ENCODE results near the gene SETBP1. TPM values are rescaled to one million over a fixed set of nuclear protein-coding genes. Genes with fewer than 3 reads are reported as not detected.

Gene SETBP1
- total RNA-seq, 1 donor from 2014 or later: 131 TPM

DNA sequence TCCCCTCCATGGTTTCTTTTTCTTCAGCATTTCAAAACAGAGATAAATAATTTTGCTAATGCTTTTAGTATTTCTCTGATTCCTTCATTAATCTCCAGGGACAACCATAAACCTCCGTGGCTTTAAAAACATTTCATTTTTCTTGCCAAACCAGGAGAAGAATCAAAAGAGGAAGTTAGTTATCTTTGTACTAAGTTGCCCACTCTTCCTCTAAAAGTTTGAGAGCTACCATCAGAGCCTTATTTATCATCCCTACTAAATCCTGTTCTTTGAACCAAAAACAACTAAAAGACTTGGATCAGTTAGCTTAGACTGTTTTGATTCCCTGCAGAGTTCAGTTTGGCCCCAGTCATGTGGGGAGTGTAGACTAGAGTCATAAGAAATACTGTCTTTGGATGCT lies 208.4 kb downstream of the SETBP1 start:
- H3K4me1 Mint-ChIP-seq (ENCODE audit: unreplicated experiment): peaks cover 18% of the 10 kb centered on the region
- no peak overlapping the region for H3K27ac Mint-ChIP-seq (ENCODE audit: unreplicated experiment)
- no peak for DNase-seq (ENCODE audit: low spot score)
- H3K27me3 Mint-ChIP-seq (ENCODE audit: unreplicated experiment): peaks cover 4% of the 10 kb centered on the region
- TF ChIP-seq, protein P1, sequence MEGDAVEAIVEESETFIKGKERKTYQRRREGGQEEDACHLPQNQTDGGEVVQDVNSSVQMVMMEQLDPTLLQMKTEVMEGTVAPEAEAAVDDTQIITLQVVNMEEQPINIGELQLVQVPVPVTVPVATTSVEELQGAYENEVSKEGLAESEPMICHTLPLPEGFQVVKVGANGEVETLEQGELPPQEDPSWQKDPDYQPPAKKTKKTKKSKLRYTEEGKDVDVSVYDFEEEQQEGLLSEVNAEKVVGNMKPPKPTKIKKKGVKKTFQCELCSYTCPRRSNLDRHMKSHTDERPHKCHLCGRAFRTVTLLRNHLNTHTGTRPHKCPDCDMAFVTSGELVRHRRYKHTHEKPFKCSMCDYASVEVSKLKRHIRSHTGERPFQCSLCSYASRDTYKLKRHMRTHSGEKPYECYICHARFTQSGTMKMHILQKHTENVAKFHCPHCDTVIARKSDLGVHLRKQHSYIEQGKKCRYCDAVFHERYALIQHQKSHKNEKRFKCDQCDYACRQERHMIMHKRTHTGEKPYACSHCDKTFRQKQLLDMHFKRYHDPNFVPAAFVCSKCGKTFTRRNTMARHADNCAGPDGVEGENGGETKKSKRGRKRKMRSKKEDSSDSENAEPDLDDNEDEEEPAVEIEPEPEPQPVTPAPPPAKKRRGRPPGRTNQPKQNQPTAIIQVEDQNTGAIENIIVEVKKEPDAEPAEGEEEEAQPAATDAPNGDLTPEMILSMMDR (IDR thresholded peaks at IDR 0.05; ENCODE audit: unreplicated experiment): no peak
- no peaks in the 10 kb centered on the region for H3K9me3 Mint-ChIP-seq (ENCODE audit: unreplicated experiment)
- peaks cover 28% of the 10 kb centered on the region for H3K36me3 Mint-ChIP-seq (ENCODE audit: low read depth, unreplicated experiment)
- H3K4me3 Mint-ChIP-seq (ENCODE audit: unreplicated experiment): no peak overlapping the region

DNA sequence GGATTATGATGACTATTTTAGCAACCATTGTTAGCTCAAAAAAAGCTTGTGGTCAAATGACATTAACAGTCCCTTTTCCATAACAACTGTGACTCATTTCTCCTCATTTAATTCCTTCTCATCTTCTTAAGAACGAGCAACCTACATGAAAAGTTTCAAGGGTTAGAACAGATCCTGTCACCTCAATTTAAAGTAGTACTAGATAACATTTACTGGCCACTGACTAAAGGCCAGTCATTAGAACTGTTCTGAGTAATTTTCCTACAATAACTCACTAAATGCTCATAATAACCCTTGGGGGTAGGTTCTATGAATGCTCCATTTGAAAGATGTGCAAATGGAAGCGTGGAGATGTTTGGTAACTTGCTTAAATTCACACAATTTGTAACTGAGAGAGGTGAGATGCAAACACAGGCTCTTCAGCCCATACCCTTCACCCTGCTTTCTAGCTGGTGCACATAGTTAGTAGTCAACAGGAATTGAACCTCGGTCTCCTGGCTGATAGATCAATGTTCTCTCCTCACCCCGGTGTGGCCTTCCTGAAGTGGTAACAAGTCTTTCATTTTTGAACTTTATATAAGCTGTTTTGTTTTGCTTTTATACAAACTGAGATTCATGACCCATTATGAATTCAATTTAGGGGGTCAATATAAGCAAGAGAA lies 212.5 kb downstream of the SETBP1 start:
- Mint-ChIP-seq H3K4me1 (ENCODE audit: unreplicated experiment) (peaks cover 37% of the 10 kb centered on the region), H3K27me3 (ENCODE audit: unreplicated experiment) (peaks cover 9% of the 10 kb centered on the region), H3K4me3 (ENCODE audit: unreplicated experiment) (no peak overlapping the region), H3K9me3 (ENCODE audit: unreplicated experiment) (no peaks in the 10 kb centered on the region), H3K36me3 (ENCODE audit: low read depth, unreplicated experiment) (peaks cover 31% of the 10 kb centered on the region), H3K27ac (ENCODE audit: unreplicated experiment) (no peak overlapping the region)
- TF ChIP-seq, protein P1 (IDR thresholded peaks at IDR 0.05; ENCODE audit: unreplicated experiment): no peak
- DNase-seq (ENCODE audit: low spot score): no peak

DNA sequence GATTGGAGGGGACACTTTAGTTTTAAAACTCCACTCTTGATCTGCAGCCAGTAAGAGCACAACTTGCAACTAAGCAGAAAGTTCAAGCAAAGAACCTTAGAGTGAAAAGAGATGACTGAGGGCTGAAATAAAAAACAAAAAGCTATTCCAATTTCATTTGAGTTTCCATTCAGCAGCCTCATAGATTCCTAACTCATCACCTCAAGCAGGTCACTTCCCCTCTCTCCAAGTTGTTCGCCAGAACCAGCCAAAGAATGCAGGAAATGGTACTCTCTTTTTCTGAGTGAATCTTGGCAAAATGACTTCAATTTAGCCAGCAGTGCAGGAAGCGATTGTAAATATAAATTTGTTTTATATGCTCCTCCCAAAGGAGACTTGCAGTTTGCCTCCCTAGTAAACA lies 213.3 kb downstream of the SETBP1 start:
- H3K27ac Mint-ChIP-seq (ENCODE audit: unreplicated experiment): no peak overlapping the region
- peaks cover 8% of the 10 kb centered on the region for H3K27me3 Mint-ChIP-seq (ENCODE audit: unreplicated experiment)
- no peaks in the 10 kb centered on the region for H3K9me3 Mint-ChIP-seq (ENCODE audit: unreplicated experiment)
- TF ChIP-seq, protein P1 (IDR thresholded peaks at IDR 0.05; ENCODE audit: unreplicated experiment): no peak
- H3K36me3 Mint-ChIP-seq (ENCODE audit: low read depth, unreplicated experiment): peaks cover 31% of the 10 kb centered on the region
- no peak overlapping the region for H3K4me3 Mint-ChIP-seq (ENCODE audit: unreplicated experiment)
- peaks cover 39% of the 10 kb centered on the region for H3K4me1 Mint-ChIP-seq (ENCODE audit: unreplicated experiment)
- no peak for DNase-seq (ENCODE audit: low spot score)

DNA sequence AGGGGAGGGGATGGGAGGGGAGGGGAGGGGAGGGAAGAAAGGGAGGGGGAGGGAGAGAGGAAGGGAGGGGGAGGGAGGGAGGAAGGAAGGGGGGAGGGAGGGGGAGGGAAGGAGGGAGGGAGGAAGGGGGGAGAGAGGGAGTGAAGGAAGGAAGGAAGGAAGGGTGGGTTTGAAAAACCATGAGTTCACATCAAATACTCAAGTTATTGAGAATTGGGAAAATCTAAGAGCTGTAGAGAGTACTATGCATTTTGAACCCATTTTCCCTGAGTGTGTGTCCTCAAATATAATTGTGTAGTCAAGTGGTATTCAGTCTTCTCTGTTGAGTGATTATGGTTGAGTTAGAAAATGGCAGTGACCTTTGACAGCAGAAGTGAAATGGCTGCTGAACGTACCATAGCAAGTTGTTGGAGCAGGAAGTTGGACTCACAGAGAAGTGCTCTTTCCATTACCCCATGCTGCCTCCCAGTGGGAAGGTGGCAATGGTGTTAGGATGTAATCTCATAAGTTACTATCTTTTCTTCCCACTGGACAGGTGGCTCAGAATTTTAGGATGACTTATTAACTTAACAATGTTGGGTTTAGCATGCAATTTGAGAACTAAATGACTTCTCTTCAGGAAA lies 214.6 kb downstream of the SETBP1 start:
- TF ChIP-seq, protein P1 (IDR thresholded peaks at IDR 0.05; ENCODE audit: unreplicated experiment): no peak
- peaks cover 5% of the 10 kb centered on the region for H3K27me3 Mint-ChIP-seq (ENCODE audit: unreplicated experiment)
- H3K27ac Mint-ChIP-seq (ENCODE audit: unreplicated experiment): no peak overlapping the region
- no peaks in the 10 kb centered on the region for H3K9me3 Mint-ChIP-seq (ENCODE audit: unreplicated experiment)
- H3K4me3 Mint-ChIP-seq (ENCODE audit: unreplicated experiment): no peak overlapping the region
- no peak for DNase-seq (ENCODE audit: low spot score)
- H3K4me1 Mint-ChIP-seq (ENCODE audit: unreplicated experiment): peaks cover 43% of the 10 kb centered on the region
- H3K36me3 Mint-ChIP-seq (ENCODE audit: low read depth, unreplicated experiment): peaks cover 30% of the 10 kb centered on the region

DNA sequence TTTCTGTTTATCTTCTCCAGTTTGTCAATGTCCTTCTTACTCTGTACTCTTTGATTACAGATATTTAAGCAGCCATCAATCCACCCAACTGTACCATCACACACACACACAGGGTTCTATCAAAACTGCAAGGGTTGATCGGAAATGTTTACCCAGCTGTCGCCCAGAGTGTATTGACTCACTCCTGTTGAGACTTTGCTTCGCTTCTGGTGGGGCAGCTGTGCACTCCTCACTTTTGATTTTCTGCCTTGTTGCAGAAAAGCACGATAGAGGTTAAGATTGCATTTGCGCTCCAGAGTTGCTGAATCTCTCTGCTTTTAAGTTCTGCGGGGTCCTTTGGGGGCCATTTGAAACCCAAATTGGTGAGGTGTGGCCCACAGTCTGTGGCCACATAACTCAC lies 216.2 kb downstream of the SETBP1 start:
- H3K27ac Mint-ChIP-seq (ENCODE audit: unreplicated experiment): no peak overlapping the region
- TF ChIP-seq, protein P1 (IDR thresholded peaks at IDR 0.05; ENCODE audit: unreplicated experiment): no peak
- DNase-seq (ENCODE audit: low spot score): no peak
- peaks cover 14% of the 10 kb centered on the region for H3K36me3 Mint-ChIP-seq (ENCODE audit: low read depth, unreplicated experiment)
- no peaks in the 10 kb centered on the region for H3K9me3 Mint-ChIP-seq (ENCODE audit: unreplicated experiment)
- no peak overlapping the region for H3K4me3 Mint-ChIP-seq (ENCODE audit: unreplicated experiment)
- H3K27me3 Mint-ChIP-seq (ENCODE audit: unreplicated experiment): peaks cover 5% of the 10 kb centered on the region
- peaks cover 51% of the 10 kb centered on the region for H3K4me1 Mint-ChIP-seq (ENCODE audit: unreplicated experiment)

All from endothelial cell (in vitro differentiated cells).